ENCODE measurements around the gene FGF4. TPM values are rescaled to one million over a fixed set of nuclear protein-coding genes. Genes with fewer than 3 reads are reported as not detected.

FGF4 gene
- total RNA-seq, 1 experiment from 2014 or later, result not detected

DNA sequence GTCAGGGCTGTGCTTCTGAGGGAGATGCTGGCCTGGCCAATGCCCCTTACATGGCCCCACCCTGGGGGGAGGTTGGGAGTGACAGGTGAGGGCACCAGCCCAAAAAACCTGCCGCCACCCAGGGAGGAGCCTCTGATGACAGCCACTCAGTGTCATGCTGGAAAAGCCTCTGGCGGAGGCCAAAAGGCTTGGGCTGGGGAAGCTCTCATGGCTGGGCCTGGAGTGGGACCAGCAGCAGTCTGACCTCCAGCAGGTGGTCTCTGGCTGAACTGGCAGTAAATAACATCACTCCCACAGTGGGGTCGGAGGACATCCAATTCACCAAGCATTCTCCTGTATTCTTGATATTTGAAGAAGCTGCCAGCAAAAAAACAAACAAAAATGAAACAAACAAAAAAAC, 24.0 kb upstream of the FGF4 start:
- ChIA-PET POLR2A (no interaction called here), CTCF (interaction anchor here (0.7 to 1.2 kb wide), 3 partner anchors 12 to 62 kb away, joined by 3 to 6 read pairs (median 5); no protein-coding TSS in a partner anchor)
- Histone ChIP-seq H3K27me3 (replicated peaks; ENCODE audit: control insufficient read depth, insufficient read depth, low read length) (no peaks in the 10 kb centered on the region), H3K4me1 (no peaks in the 10 kb centered on the region), H3K9me3 (peaks cover 4% of the 10 kb centered on the region), H3K4me3 (ENCODE audit: low read depth, low read length) (no peak overlapping the region), H3K36me3 (ENCODE audit: control insufficient read depth, insufficient read depth, low read length) (no peaks in the 10 kb centered on the region)
- Mint-ChIP-seq H3K4me1 (ENCODE audit: low read depth, unreplicated experiment) (no peaks in the 10 kb centered on the region), H3K9me3 (ENCODE audit: unreplicated experiment) (no peaks in the 10 kb centered on the region), H3K36me3 (ENCODE audit: insufficient read depth, unreplicated experiment) (no peaks in the 10 kb centered on the region), H3K4me3 (ENCODE audit: unreplicated experiment) (no peak overlapping the region), H3K27ac (ENCODE audit: unreplicated experiment) (no peak overlapping the region), H3K27me3 (ENCODE audit: insufficient read depth, unreplicated experiment) (peaks cover 4% of the 10 kb centered on the region)
- TF ChIP-seq, protein P1, sequence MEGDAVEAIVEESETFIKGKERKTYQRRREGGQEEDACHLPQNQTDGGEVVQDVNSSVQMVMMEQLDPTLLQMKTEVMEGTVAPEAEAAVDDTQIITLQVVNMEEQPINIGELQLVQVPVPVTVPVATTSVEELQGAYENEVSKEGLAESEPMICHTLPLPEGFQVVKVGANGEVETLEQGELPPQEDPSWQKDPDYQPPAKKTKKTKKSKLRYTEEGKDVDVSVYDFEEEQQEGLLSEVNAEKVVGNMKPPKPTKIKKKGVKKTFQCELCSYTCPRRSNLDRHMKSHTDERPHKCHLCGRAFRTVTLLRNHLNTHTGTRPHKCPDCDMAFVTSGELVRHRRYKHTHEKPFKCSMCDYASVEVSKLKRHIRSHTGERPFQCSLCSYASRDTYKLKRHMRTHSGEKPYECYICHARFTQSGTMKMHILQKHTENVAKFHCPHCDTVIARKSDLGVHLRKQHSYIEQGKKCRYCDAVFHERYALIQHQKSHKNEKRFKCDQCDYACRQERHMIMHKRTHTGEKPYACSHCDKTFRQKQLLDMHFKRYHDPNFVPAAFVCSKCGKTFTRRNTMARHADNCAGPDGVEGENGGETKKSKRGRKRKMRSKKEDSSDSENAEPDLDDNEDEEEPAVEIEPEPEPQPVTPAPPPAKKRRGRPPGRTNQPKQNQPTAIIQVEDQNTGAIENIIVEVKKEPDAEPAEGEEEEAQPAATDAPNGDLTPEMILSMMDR (IDR thresholded peaks at IDR 0.05; ENCODE audit: insufficient read depth in 1 of 2, low read depth in 1 of 2, low read length in 1 of 2, severe bottlenecking in 1 of 2, unreplicated experiment in 1 of 2), result no peak
- no TSS peak for BruUV-seq (replicated peaks)
- intact Hi-C loops (cut with micrococcal nuclease; ENCODE audit: unreplicated experiment), result no loop called here
- peak in 1 of 2 experiments; percentile 32 for DNase-seq

DNA sequence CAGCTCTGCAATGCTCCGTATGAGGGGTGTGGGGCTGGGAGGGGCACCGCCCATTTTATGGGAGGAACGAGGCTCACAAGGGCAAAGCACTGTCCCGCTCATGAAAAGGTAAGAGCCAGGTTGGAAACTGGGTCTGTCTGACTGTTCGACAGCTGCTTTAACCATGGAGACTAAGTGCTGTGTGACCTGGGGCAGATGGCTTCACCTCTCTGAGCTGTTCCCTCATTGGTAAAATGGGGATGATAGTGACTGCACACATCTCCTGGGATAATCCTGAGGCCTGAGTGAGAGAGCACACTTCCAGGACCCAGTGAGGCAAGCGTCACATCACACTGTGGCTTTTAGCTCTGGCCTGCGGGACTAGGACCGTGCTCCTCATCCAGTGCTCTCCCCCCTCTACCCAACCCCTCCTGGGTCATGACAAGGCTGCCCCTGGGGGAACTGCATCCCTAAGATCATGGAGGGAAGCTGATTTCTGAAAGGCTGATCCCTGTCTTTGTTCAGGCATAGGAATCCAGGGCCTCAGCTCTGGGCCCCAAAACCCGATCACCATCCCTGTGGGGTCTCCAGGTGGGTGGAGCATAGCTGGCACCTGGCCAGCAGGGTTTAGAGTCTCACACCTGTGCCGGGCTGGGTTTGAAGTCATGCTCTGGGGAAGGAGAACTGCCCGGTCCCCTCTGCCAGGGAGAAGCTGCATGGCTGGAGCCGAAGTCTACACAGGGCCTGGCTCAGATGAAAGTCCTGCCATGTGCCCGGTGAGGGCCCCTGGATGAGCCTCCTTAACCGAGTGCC, 22.8 kb upstream of the FGF4 start:
- Mint-ChIP-seq H3K36me3 (ENCODE audit: insufficient read depth, unreplicated experiment) (no peaks in the 10 kb centered on the region), H3K4me3 (ENCODE audit: unreplicated experiment) (no peak overlapping the region), H3K27me3 (ENCODE audit: insufficient read depth, unreplicated experiment) (peaks cover 4% of the 10 kb centered on the region), H3K9me3 (ENCODE audit: unreplicated experiment) (no peaks in the 10 kb centered on the region), H3K4me1 (ENCODE audit: low read depth, unreplicated experiment) (no peaks in the 10 kb centered on the region), H3K27ac (ENCODE audit: unreplicated experiment) (no peak overlapping the region)
- peak in 1 of 2 experiments; percentile 29 for DNase-seq
- intact Hi-C loops (cut with micrococcal nuclease; ENCODE audit: unreplicated experiment), result no loop called here
- POLR2A ChIA-PET, result interaction anchor here (0.5 kb wide), 1 partner anchor 84 kb away, joined by 3 read pairs; no protein-coding TSS in a partner anchor
- Histone ChIP-seq H3K36me3 (ENCODE audit: control insufficient read depth, insufficient read depth, low read length) (no peaks in the 10 kb centered on the region), H3K4me3 (ENCODE audit: low read depth, low read length) (no peak overlapping the region), H3K4me1 (no peaks in the 10 kb centered on the region), H3K9me3 (peaks cover 4% of the 10 kb centered on the region; the same call in 1 of the 2 replicates), H3K27me3 (replicated peaks; ENCODE audit: control insufficient read depth, insufficient read depth, low read length) (no peaks in the 10 kb centered on the region)
- CTCF ChIA-PET, result interaction anchor here (0.7 to 0.9 kb wide), 2 partner anchors 10 to 80 kb away, joined by 3 read pairs; no protein-coding TSS in a partner anchor
- TF ChIP-seq, protein P1 (IDR thresholded peaks at IDR 0.05; ENCODE audit: insufficient read depth in 1 of 2, low read depth in 1 of 2, low read length in 1 of 2, severe bottlenecking in 1 of 2, unreplicated experiment in 1 of 2), result no peak
- BruUV-seq (replicated peaks), result no TSS peak

DNA sequence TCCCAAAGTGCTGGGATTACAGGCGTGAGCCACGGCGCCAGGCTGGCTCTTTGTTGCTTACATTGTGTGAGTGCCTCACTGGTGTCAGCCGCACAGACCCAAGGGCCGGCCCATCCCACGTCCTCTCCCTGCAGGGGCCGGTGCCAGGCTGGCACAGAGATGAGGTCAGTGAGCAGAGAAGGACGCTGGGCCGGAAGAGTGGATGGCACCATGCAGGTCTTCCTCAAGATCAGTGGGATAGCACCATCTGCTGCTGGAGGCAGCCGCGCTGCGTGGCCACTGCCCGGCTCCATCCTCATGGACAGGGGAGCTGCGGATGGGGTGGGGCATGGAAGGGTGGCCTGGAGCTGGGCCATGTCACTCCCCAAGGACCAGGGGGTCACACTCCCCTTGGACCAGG, 22.0 kb upstream of the FGF4 start:
- no peaks in the 10 kb centered on the region for H3K4me1 ChIP-seq
- Mint-ChIP-seq H3K9me3 (ENCODE audit: unreplicated experiment) (no peaks in the 10 kb centered on the region), H3K27me3 (ENCODE audit: insufficient read depth, unreplicated experiment) (peaks cover 4% of the 10 kb centered on the region), H3K27ac (ENCODE audit: unreplicated experiment) (no peak overlapping the region), H3K36me3 (ENCODE audit: insufficient read depth, unreplicated experiment) (no peaks in the 10 kb centered on the region), H3K4me3 (ENCODE audit: unreplicated experiment) (no peak overlapping the region), H3K4me1 (ENCODE audit: low read depth, unreplicated experiment) (no peaks in the 10 kb centered on the region)
- TF ChIP-seq, protein P1 (IDR thresholded peaks at IDR 0.05; ENCODE audit: insufficient read depth in 1 of 2, low read depth in 1 of 2, low read length in 1 of 2, severe bottlenecking in 1 of 2, unreplicated experiment in 1 of 2), result no peak
- intact Hi-C loops (cut with micrococcal nuclease; ENCODE audit: unreplicated experiment), result no loop called here
- POLR2A ChIA-PET, result interaction anchor here (0.5 kb wide), 1 partner anchor 84 kb away, joined by 3 read pairs; no protein-coding TSS in a partner anchor
- no peak overlapping the region for H3K4me3 ChIP-seq (ENCODE audit: low read depth, low read length)
- no peaks in the 10 kb centered on the region for H3K36me3 ChIP-seq (ENCODE audit: control insufficient read depth, insufficient read depth, low read length)
- H3K9me3 ChIP-seq, result peaks cover 4% of the 10 kb centered on the region; the same call in 1 of the 2 replicates
- DNase-seq, result peak in 1 of 2 experiments; percentile 39
- CTCF ChIA-PET, result interaction anchor here (0.7 to 0.9 kb wide), 2 partner anchors 79 to 134 kb away, joined by 3 to 4 read pairs; no protein-coding TSS in a partner anchor
- BruUV-seq (replicated peaks), result no TSS peak
- H3K27me3 ChIP-seq (replicated peaks; ENCODE audit: control insufficient read depth, insufficient read depth, low read length), result no peaks in the 10 kb centered on the region
